SU-DHL-6 (cell line): ENCODE measurements around the gene BORA.

Experiments
- H2AFZ ChIP-seq: fragments of 200-600 bp; sonication (generic); 2 replicates; pipeline ENCODE4 v1.6.1; 2014; ENCODE audit warnings: low read depth, mild to moderate bottlenecking, moderate library complexity, mixed read lengths, antibody characterized with exemption, low read length; ENCODE audit not compliant: severe bottlenecking
- H3F3A ChIP-seq: fragments of 200-600 bp; shearing (Covaris generic); 2 replicates; pipeline ENCODE4 v1.6.0; 2016; ENCODE audit warnings: antibody characterized with exemption, mild to moderate bottlenecking; ENCODE audit not compliant: insufficient read depth
- H3K27ac ChIP-seq: fragments of 200-600 bp; sonication (generic); 2 replicates; pipeline ENCODE4 v1.5.1; 2016; ENCODE audit warnings: low read depth, mild to moderate bottlenecking, low read length, moderate library complexity, mixed read lengths
- H3K27me3 ChIP-seq: fragments of 200-600 bp; sonication (generic), shearing (Covaris generic); 2 replicates; pipeline ENCODE4 v1.6.0; 2014; ENCODE audit warnings: mild to moderate bottlenecking, low read length
- H3K36me3 ChIP-seq: fragments of 200-600 bp; sonication (generic); 2 replicates; pipeline ENCODE4 v1.6.1; 2014; ENCODE audit warnings: mild to moderate bottlenecking, low read length, mixed read lengths
- H3K4me2 ChIP-seq: fragments of 300-600, 200-600 bp; shearing (Covaris generic), sonication (generic); 2 replicates; pipeline ENCODE4 v1.6.0; 2014; ENCODE audit warnings: low read length, low read depth, mild to moderate bottlenecking; ENCODE audit not compliant: poor library complexity, severe bottlenecking
- H3K4me3 ChIP-seq: fragments of 200-600 bp; sonication (generic); 2 replicates; pipeline ENCODE4 v1.5.1; 2014; ENCODE audit warnings: antibody characterized with exemption, low read length, mild to moderate bottlenecking, mixed read lengths; ENCODE audit not compliant: insufficient read depth, poor library complexity, severe bottlenecking
- H3K79me2 ChIP-seq: fragments of 200-600 bp; sonication (generic); 2 replicates; pipeline ENCODE4 v1.6.1; 2014; ENCODE audit warnings: mild to moderate bottlenecking, low read length, moderate library complexity; ENCODE audit not compliant: insufficient read depth
- H3K9ac ChIP-seq: fragments of 200-600 bp; sonication (generic); 2 replicates; pipeline ENCODE4 v1.7.0; 2014; ENCODE audit warnings: mild to moderate bottlenecking, low read length
- H3K9me2 ChIP-seq: fragments of 200-600 bp; sonication (generic); replicated peaks from 2 replicates; pipeline ENCODE4 v1.6.1; 2014; ENCODE audit warnings: low read length; ENCODE audit not compliant: insufficient read depth
- H3K9me3 ChIP-seq: fragments of 200-600 bp; sonication (generic); 2 replicates; pipeline ENCODE4 v1.6.1; 2014; ENCODE audit warnings: low read length, mixed read lengths; ENCODE audit not compliant: insufficient read depth
- H4K20me1 ChIP-seq: fragments of 200-600 bp; sonication (generic); 2 replicates; pipeline ENCODE4 v1.6.1; 2014; ENCODE audit warnings: low read depth, mild to moderate bottlenecking, antibody characterized with exemption, low read length, moderate library complexity, mixed read lengths
- EZH2phosphoT487 ChIP-seq: fragments of 200-600 bp; sonication (generic), shearing (Covaris generic); conservative IDR thresholded peaks from 2 replicates; pipeline ENCODE4 v1.6.1; 2018; ENCODE audit warnings: mild to moderate bottlenecking, antibody characterized with exemption, low read length, moderate library complexity, mixed read lengths
- TF ChIP-seq, protein P1 (sequence below): fragments of 200-600 bp; sonication (generic); IDR thresholded peaks from one replicate; pipeline ENCODE4 v1.5.1; 2017; ENCODE audit warnings: antibody characterized with exemption, mild to moderate bottlenecking, low read length, moderate library complexity; ENCODE audit not compliant: insufficient read depth, poor library complexity, severe bottlenecking

BORA gene

GRCh38 chr13:72727417-72728289, at the start of gene BORA, which contains the start of gene MZT1:
Gene BORA, plus strand, starts transcription at chr13:72727923. Its CDS starts 1,018 bp downstream, at chr13:72728941.
Gene MZT1, minus strand, starts transcription at chr13:72727629. Its CDS starts 27 bp downstream, at chr13:72727602.
- Histone ChIP-seq H4K20me1 (no peaks in the 10 kb centered on the region; the same call in 1 of the 2 replicates), H3K9me2 (no peaks in the 10 kb centered on the region), H3K4me3 (peak within 1 kb of the TSS; percentile 94), H3K9me3 (no peaks in the 10 kb centered on the region), H3K27ac (peak within 1 kb of the TSS; percentile 71), H3K27me3 (no peaks in the 10 kb centered on the region), H3K36me3 (peaks cover 30% of the 10 kb centered on the region), H2AFZ (peak within 1 kb of the TSS; percentile 69), H3K79me2 (peaks cover 90% of the 10 kb centered on the region), H3K9ac (peak within 1 kb of the TSS; percentile 88), H3K4me2 (peak within 1 kb of the TSS; percentile 94), H3F3A (no peaks in the 10 kb centered on the region)
- no peak for TF ChIP-seq EZH2phosphoT487
- TF ChIP-seq, protein P1, sequence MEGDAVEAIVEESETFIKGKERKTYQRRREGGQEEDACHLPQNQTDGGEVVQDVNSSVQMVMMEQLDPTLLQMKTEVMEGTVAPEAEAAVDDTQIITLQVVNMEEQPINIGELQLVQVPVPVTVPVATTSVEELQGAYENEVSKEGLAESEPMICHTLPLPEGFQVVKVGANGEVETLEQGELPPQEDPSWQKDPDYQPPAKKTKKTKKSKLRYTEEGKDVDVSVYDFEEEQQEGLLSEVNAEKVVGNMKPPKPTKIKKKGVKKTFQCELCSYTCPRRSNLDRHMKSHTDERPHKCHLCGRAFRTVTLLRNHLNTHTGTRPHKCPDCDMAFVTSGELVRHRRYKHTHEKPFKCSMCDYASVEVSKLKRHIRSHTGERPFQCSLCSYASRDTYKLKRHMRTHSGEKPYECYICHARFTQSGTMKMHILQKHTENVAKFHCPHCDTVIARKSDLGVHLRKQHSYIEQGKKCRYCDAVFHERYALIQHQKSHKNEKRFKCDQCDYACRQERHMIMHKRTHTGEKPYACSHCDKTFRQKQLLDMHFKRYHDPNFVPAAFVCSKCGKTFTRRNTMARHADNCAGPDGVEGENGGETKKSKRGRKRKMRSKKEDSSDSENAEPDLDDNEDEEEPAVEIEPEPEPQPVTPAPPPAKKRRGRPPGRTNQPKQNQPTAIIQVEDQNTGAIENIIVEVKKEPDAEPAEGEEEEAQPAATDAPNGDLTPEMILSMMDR = no peak

GRCh38 chr13:72678312-72678711, 49.4 kb upstream of the BORA start:
- H3K79me2 ChIP-seq = no peaks in the 10 kb centered on the region
- no peaks in the 10 kb centered on the region for H3K27me3 ChIP-seq
- H3K27ac ChIP-seq = no peak overlapping the region
- no peak overlapping the region for H3K4me2 ChIP-seq
- H3K9ac ChIP-seq = no peak overlapping the region
- no peak for TF ChIP-seq EZH2phosphoT487
- TF ChIP-seq, protein P1 = no peak
- H2AFZ ChIP-seq = no peak overlapping the region
- H4K20me1 ChIP-seq = no peaks in the 10 kb centered on the region
- H3K36me3 ChIP-seq = no peaks in the 10 kb centered on the region
- H3F3A ChIP-seq = no peaks in the 10 kb centered on the region
- H3K9me2 ChIP-seq = no peaks in the 10 kb centered on the region
- H3K4me3 ChIP-seq = no peak overlapping the region
- H3K9me3 ChIP-seq = no peaks in the 10 kb centered on the region

DNA sequence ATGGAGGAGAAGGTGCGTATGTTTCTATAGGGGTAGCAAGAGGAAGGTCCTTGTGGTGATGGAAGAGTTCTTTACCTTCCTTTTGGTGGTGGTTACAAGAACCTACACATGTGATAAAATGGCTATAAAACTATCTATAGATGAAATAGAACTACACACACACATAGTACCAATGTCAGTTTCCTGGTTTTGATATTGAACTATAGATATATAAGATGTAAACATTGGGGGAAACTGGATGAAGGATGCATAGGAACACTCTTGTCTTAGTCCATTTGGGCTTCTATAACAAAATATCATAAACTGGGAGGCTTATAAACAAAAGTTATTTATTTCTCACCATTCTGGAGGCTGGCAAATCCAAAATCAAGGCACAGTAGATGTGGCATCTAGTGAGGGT, 47.4 kb upstream of the BORA start:
- TF ChIP-seq, protein P1 = no peak
- TF ChIP-seq EZH2phosphoT487 = no peak
- Histone ChIP-seq H4K20me1 (no peaks in the 10 kb centered on the region), H3K4me2 (no peak overlapping the region)

More for the DNA sequence above, 47.4 kb upstream of the BORA start:
- Histone ChIP-seq H3K27me3 (no peaks in the 10 kb centered on the region), H3K9me3 (no peaks in the 10 kb centered on the region), H3K9me2 (no peaks in the 10 kb centered on the region), H3K36me3 (no peaks in the 10 kb centered on the region), H3F3A (no peaks in the 10 kb centered on the region), H3K27ac (no peak overlapping the region), H2AFZ (no peak overlapping the region), H3K9ac (no peak overlapping the region), H3K4me3 (no peak overlapping the region), H3K79me2 (no peaks in the 10 kb centered on the region)
